HG03025 (cell line): ENCODE measurements around the gene TRPC3.
"Not testable (repeated sequence)": the region's sequence is repeated elsewhere in the genome, so short reads cannot be mapped to it uniquely, and the experiment has no call there.

Experiments
- ATAC-seq: cut with Tn5 transposase; IDR thresholded peaks from one replicate; pipeline ENCODE4 v1.9.1; 2021; ENCODE audit warnings: mild to moderate bottlenecking, moderate library complexity; ENCODE audit not compliant: unreplicated experiment, low FRiP score

Gene TRPC3

GRCh38 chr4:121950680-121951520 is 960 bp downstream of the TRPC3 start:
- peak; percentile 22 for ATAC-seq

DNA sequence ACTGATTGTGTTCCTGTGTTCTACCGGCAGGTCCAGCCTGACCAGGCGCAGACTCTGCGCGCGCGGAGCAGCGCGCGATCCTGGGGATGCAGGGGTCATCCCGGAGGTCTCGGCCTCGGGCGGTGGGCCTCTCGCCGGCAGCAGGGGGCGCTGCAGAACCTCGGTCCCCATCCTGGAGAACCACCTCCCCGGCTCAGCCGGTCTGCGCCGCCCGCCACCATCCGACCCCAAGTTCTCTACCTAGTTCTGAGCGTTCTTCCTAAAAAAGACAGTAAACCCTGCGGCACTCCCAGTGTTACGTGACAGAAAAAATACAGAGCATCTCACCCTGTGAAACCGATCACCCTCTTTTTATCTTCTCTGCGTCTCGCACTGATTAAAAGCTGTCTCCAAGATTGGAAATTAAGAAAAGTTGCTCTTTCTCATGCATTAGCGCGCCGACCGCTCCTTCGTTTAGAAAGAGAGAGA is 1.6 kb downstream of the TRPC3 start:
- peak; percentile 88 for ATAC-seq

- ATAC-seq: no peak
Observed at GRCh38 chr4:121946644-121947043, 5.2 kb downstream of the TRPC3 start.

GRCh38 chr4:121943941-121944340 is 7.9 kb downstream of the TRPC3 start:
- peak; percentile 77 for ATAC-seq

DNA sequence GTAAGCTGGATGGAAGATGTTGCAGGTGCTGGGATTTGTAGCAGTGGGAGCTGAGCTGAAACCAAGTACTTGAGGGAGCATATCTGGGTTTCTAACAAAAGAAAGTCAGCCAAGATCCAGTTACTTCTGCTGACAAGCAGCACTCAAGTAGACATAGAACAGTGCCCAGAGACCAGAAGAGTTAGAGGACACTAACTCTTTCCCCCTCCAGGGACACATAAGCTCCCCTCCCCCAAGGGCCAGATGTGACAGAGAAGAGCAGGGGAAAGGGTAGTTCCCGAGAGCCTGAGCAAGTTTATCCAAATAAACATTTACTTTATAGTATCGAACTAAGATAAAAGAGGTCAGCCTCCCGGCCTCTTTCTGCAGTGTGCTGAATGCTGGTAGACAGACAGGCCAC is 12.2 kb downstream of the TRPC3 start:
- ATAC-seq: no peak

- no peak for ATAC-seq
Observed at GRCh38 chr4:121938282-121939092, 13.4 kb downstream of the TRPC3 start.

DNA sequence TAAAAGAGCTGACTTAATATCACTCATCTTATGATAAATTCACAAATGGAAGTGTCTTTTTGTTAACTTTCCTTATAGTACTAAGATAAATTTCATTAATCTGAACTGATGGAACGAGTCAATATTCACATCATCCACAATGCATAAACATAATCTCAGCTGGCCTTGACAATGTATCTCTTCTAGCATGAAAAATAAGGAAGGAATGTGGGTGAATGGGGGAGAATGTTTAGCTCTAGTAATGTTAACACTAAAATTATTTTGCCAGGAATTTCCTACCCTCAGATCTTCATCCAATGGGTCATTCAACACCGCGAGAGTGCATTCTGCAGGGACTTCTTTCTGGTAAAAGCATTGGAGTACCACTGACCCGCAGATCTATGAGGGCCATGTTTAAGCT is 15.8 kb downstream of the TRPC3 start:
- ATAC-seq: no peak

DNA sequence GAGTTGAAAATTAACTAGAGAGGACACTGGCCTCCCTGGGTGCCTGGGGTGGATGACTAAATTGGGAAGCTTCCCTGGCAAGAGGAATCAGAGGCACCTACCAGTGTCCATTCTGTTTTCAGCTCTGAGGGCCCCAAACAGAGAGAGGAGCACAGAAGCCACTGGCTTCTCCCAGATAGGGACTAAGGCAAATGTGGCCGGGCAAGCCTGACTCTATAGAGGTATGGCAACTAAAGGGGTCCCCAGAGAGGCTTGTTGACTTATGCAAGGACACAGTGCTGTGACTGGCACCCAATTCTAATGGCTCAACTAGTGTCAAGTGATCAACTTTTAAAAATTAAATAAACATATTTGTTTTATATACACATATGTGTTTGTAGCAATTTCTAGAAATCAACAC is 17.2 kb downstream of the TRPC3 start:
- no peak for ATAC-seq

DNA sequence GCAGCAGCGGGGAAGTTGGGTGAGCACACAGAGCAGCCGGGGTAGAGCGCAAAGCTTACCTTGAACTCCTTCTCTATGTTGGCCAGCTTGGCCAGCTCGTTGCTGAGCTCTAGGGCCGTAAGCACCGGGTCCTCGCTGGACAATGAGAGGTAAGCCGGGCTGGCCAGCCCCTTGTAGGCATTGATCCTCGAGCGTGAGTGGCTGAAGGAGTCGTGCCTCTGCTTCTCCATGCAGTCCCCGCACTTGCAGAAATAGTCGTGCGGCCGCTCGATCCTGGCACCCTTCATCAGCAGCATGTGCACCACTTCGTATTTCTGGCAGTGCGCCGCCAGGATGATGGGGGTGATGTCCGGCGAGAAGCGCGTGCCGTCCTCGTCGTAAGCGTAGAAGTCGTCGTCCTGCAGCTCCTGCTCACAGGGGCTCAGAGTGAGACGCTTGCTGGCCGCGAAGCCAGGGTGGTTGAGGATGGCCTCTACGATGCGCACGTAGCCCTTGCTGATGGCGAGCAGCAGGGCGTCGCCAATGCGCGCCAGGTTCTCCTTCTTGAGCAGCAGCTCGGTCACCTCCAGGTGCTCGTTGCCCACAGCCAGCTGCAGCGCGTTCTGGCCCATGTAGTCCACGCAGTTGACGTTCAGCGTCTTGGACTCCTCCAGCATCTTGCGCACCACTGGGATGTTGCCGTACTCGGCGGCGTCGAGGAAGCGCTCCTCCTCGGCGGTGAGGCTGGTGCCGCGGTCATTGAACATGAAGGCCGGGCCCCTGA is 19.5 kb downstream of the TRPC3 start:
- ATAC-seq: no peak

DNA sequence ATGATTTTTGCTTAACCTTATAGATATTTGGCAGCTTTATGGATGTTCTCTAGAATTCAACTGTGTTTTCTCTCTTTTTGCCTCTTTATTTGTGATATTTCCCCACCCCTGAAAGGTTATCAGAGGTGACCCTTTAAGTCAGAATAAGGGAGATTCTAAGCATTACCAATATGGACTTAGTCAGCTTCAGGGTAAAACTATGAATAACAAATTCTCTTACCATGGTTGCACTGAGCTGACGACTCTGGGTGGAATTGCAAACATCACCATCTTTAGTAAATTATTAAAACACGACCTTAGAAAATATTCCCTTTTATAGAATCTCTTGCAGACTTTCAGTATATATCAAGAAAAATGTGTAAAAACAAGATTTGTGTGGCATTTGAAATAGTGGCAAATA is 21.6 kb downstream of the TRPC3 start:
- no peak for ATAC-seq

- no peak for ATAC-seq
Observed at GRCh38 chr4:121927948-121928347, 23.9 kb downstream of the TRPC3 start.

GRCh38 chr4:121926490-121926889 is 25.4 kb downstream of the TRPC3 start:
- ATAC-seq: not testable (repeated sequence)

- ATAC-seq: no peak
Observed at GRCh38 chr4:121923306-121923705, 28.6 kb downstream of the TRPC3 start.

GRCh38 chr4:121913667-121914066 is 38.2 kb downstream of the TRPC3 start:
- no peak for ATAC-seq

- no peak for ATAC-seq
Observed at GRCh38 chr4:121908346-121908745, 43.5 kb downstream of the TRPC3 start.

DNA sequence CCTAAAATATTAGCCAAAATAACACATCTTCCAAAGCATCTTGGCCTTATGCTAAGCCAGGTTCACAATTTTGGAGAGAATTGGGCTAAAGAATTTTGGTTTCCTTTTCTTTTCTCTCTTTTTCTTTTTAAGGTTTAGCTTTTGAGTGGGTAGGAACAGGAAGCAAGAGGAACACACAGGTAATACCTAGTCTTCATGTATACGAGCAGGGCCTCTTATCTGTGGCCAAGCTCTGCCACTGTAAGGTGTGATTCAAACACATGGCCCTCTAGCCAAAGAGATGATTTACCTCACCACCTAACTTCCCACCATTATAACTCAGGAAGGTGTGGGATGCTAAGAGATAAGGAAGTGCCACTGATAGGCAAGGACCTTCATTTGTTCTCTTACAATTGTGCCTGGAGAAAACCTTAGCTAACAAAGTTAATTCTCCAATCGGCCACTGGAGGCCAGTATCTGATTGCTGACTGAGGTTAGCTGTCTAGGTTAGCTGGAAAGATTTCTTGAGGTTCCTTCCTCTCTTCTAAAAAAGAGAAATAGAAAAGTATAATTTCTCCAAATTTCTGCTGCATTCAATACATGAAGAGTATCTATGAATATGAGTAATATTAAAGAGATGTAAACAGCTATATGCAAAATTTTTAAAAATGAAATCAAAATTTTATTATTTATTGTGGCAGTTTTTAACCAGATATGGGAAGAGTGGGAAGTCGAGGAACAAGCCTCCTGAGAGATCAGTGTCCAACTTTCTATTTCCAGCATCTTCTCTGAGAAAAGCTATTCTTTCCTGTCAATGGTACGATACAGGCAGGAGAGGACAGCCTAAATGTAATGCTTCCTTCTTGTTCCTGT is 51.5 kb downstream of the TRPC3 start:
- peak; percentile 89 for ATAC-seq

DNA sequence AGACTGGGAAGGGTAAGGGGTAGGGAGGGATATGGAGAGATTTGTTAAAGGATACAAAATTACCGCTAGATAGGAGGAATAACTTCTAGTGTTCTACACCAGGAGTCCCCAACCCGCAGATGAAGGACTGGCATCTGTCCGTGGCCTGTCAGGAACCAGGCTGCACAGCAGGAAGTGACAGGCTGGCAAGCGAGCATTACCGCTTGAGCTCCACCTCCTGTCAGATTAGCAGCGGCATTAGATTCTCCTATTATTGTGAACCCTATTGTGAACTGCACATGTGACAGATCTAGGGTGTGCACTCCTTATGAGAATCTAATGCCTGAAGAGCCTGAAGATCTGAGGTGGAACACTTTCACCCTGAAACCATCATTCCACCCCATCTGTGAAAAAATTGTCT is 53.7 kb downstream of the TRPC3 start:
- no peak for ATAC-seq

DNA sequence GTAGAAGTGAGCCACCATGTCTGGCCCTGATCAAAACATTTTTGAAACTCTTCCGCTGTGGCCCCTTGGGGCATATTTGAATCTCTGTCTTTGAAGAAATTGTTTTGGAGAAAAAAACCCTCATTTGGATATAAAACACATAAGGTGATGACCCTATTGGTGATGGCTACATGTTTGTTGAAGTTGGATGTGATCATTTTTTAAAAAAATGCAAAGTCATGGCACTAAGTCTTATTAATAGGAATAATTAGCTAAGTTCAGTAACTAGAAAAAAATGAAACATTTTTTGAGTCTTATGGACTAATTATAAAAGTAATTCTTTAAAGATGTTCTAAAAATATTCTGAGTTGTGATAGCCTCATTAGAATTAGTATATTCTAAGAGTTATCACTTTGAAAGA is 63.7 kb downstream of the TRPC3 start:
- no peak for ATAC-seq

- ATAC-seq: no peak
Observed at GRCh38 chr4:121885115-121885514, 66.7 kb downstream of the TRPC3 start.

- ATAC-seq: no peak
Observed at GRCh38 chr4:121881158-121881557, 70.7 kb downstream of the TRPC3 start.
